HEK293 (cell line): Measurements from ENCODE around the gene TRPM5.
A peak's percentile ranks its signal among the peaks of the same experiment; 100 is the strongest.

Source experiments
- ATF2 ChIP-seq: fragments of 450-650 bp; formaldehyde crosslinking; IDR thresholded peaks from 2 replicates; pipeline ENCODE4 v1.5.1; 2016; ENCODE audit warnings: missing biosample characterization, missing genetic modification characterization, low read depth
- BCL11A ChIP-seq: fragments of 450-650 bp; formaldehyde crosslinking; IDR thresholded peaks from 2 replicates; pipeline ENCODE4 v1.5.1; 2016; ENCODE audit warnings: low read depth, missing biosample characterization, missing genetic modification characterization
- ELK4 ChIP-seq: IDR thresholded peaks from 2 replicates; pipeline ENCODE4 v1.6.1; 2011; ENCODE audit warnings: mild to moderate bottlenecking, low read depth, low read length, borderline replicate concordance
- KLF9 ChIP-seq: fragments of 450-650 bp; formaldehyde crosslinking; IDR thresholded peaks from 2 replicates; pipeline ENCODE4 v1.5.1; 2016; ENCODE audit warnings: missing biosample characterization, missing genetic modification characterization, low read depth
- OSR2 ChIP-seq: fragments of 450-650 bp; formaldehyde crosslinking; IDR thresholded peaks from 2 replicates; pipeline ENCODE4 v1.5.1; 2016; ENCODE audit warnings: missing biosample characterization, missing genetic modification characterization
- OVOL3 ChIP-seq: fragments of 450-650 bp; formaldehyde crosslinking; IDR thresholded peaks from 2 replicates; pipeline ENCODE4 v1.5.1; 2016; ENCODE audit warnings: missing biosample characterization, missing genetic modification characterization
- REST ChIP-seq: fragments of 450-650 bp; formaldehyde crosslinking; IDR thresholded peaks from 2 replicates; pipeline ENCODE4 v1.5.1; 2016; ENCODE audit warnings: missing biosample characterization, missing genetic modification characterization
- SCRT1 ChIP-seq: fragments of 450-650 bp; formaldehyde crosslinking; IDR thresholded peaks from 2 replicates; pipeline ENCODE4 v1.5.1; 2016; ENCODE audit warnings: missing biosample characterization, missing genetic modification characterization, borderline replicate concordance
- ZBTB48 ChIP-seq: fragments of 450-650 bp; formaldehyde crosslinking; IDR thresholded peaks from 2 replicates; pipeline ENCODE4 v1.5.1; 2016; ENCODE audit warnings: missing biosample characterization, missing genetic modification characterization
- ZFHX2 ChIP-seq: fragments of 450-650 bp; formaldehyde crosslinking; conservative IDR thresholded peaks from 2 replicates; pipeline ENCODE4 v1.5.1; 2016; ENCODE audit warnings: missing biosample characterization, missing genetic modification characterization
- ZNF138 ChIP-seq: fragments of 450-650 bp; formaldehyde crosslinking; IDR thresholded peaks from 2 replicates; pipeline ENCODE4 v1.5.1; 2016; ENCODE audit warnings: missing biosample characterization, missing genetic modification characterization, borderline replicate concordance
- ZNF146 ChIP-seq: fragments of 450-650 bp; formaldehyde crosslinking; IDR thresholded peaks from 2 replicates; pipeline ENCODE4 v1.5.1; 2016; ENCODE audit warnings: missing biosample characterization, missing genetic modification characterization
- ZNF148 ChIP-seq: fragments of 450-650 bp; formaldehyde crosslinking; IDR thresholded peaks from 2 replicates; pipeline ENCODE4 v1.5.0; 2017; ENCODE audit warnings: missing biosample characterization, missing genetic modification characterization, borderline replicate concordance
- ZNF157 ChIP-seq: fragments of 450-650 bp; formaldehyde crosslinking; IDR thresholded peaks from 2 replicates; pipeline ENCODE4 v1.5.1; 2016; ENCODE audit warnings: missing biosample characterization, missing genetic modification characterization
- ZNF16 ChIP-seq: fragments of 450-650 bp; formaldehyde crosslinking; IDR thresholded peaks from 2 replicates; pipeline ENCODE4 v1.5.1; 2016; ENCODE audit warnings: low read depth, missing biosample characterization, missing genetic modification characterization
- ZNF2 ChIP-seq: fragments of 450-650 bp; formaldehyde crosslinking; IDR thresholded peaks from 2 replicates; pipeline ENCODE4 v1.5.1; 2016; ENCODE audit warnings: missing biosample characterization, missing genetic modification characterization
- ZNF211 ChIP-seq: fragments of 450-650 bp; formaldehyde crosslinking; IDR thresholded peaks from 2 replicates; pipeline ENCODE4 v1.5.1; 2016; ENCODE audit warnings: low read depth, missing biosample characterization, missing genetic modification characterization
- ZNF23 ChIP-seq: fragments of 450-650 bp; formaldehyde crosslinking; IDR thresholded peaks from 2 replicates; pipeline ENCODE4 v1.5.1; 2016; ENCODE audit warnings: missing biosample characterization, missing genetic modification characterization, borderline replicate concordance
- ZNF239 ChIP-seq: fragments of 450-650 bp; formaldehyde crosslinking; IDR thresholded peaks from 2 replicates; pipeline ENCODE4 v1.5.1; 2016; ENCODE audit warnings: missing biosample characterization, missing genetic modification characterization
- ZNF311 ChIP-seq: fragments of 450-650 bp; formaldehyde crosslinking; IDR thresholded peaks from 2 replicates; pipeline ENCODE4 v1.5.1; 2017; ENCODE audit warnings: missing biosample characterization, missing genetic modification characterization, borderline replicate concordance
- ZNF350 ChIP-seq: fragments of 450-650 bp; formaldehyde crosslinking; IDR thresholded peaks from 2 replicates; pipeline ENCODE4 v1.5.0; 2017; ENCODE audit warnings: missing biosample characterization, mild to moderate bottlenecking, missing genetic modification characterization
- ZNF391 ChIP-seq: fragments of 450-650 bp; formaldehyde crosslinking; IDR thresholded peaks from 2 replicates; pipeline ENCODE4 v1.5.1; 2016; ENCODE audit warnings: low read depth, missing biosample characterization, missing genetic modification characterization, borderline replicate concordance
- ZNF560 ChIP-seq: fragments of 450-650 bp; formaldehyde crosslinking; IDR thresholded peaks from 2 replicates; pipeline ENCODE4 v1.5.1; 2017; ENCODE audit warnings: missing biosample characterization, missing genetic modification characterization, borderline replicate concordance
- ZNF664 ChIP-seq: fragments of 450-650 bp; formaldehyde crosslinking; IDR thresholded peaks from 2 replicates; pipeline ENCODE4 v1.5.1; 2016; ENCODE audit warnings: missing biosample characterization, missing genetic modification characterization
- ZNF701 ChIP-seq: fragments of 450-650 bp; formaldehyde crosslinking; IDR thresholded peaks from 2 replicates; pipeline ENCODE4 v1.5.1; 2016; ENCODE audit warnings: missing biosample characterization, missing genetic modification characterization
- ZNF768 ChIP-seq: fragments of 450-650 bp; formaldehyde crosslinking; IDR thresholded peaks from 2 replicates; pipeline ENCODE4 v1.5.1; 2018; ENCODE audit warnings: missing biosample characterization, mild to moderate bottlenecking, missing genetic modification characterization
- ZNF837 ChIP-seq: fragments of 450-650 bp; formaldehyde crosslinking; IDR thresholded peaks from 2 replicates; pipeline ENCODE4 v1.5.1; 2016; ENCODE audit warnings: missing biosample characterization, missing genetic modification characterization
- ZNF843 ChIP-seq: fragments of 450-650 bp; formaldehyde crosslinking; IDR thresholded peaks from 2 replicates; pipeline ENCODE4 v1.5.1; 2016; ENCODE audit warnings: missing biosample characterization, missing genetic modification characterization
- TF ChIP-seq, protein P1 (sequence below): fragments of 450-650 bp; formaldehyde crosslinking; IDR thresholded peaks from 2 replicates; pipeline ENCODE4 v1.5.1; 2016; ENCODE audit warnings: missing biosample characterization, missing genetic modification characterization
- TF ChIP-seq, protein P2 (sequence below): fragments of 450-650 bp; formaldehyde crosslinking; IDR thresholded peaks from 2 replicates; pipeline ENCODE4 v1.5.1; 2016; ENCODE audit warnings: missing biosample characterization, missing genetic modification characterization

The TRPM5 gene

GRCh38 chr11:2400069-2400761 lies 44.1 kb downstream of the TRPM5 start, which contains the start of gene TSSC4 (continued):
- TF ChIP-seq ZNF311 (tag by site-specific recombination) (no peak), ZNF837 (tag by site-specific recombination) (no peak; the same call in 1 of the 2 replicates), ZNF138 (tag by site-specific recombination) (no peak), OVOL3 (tag by site-specific recombination) (no peak), ZNF2 (0 out of 2 replicates have a peak, but pooled peaks have one; percentile 48), ZBTB48 (tag by site-specific recombination) (no peak), ZNF768 (tag by site-specific recombination) (no peak), OSR2 (no peak), ZNF350 (no peak), BCL11A (tag by site-specific recombination) (no peak), ELK4 (no peak; the same call in none of the 2 replicates), SCRT1 (tag by site-specific recombination) (no peak), ZNF211 (tag by site-specific recombination) (no peak), ATF2 (tag by site-specific recombination) (0 out of 2 replicates have a peak, but pooled peaks have one; percentile 40), ZNF843 (tag by site-specific recombination) (peak; percentile 12; the same call in 1 of the 2 replicates), ZNF23 (no peak), ZNF157 (tag by site-specific recombination) (no peak), ZNF16 (tag by site-specific recombination) (no peak), KLF9 (tag by site-specific recombination) (peak; percentile 33; the same call in 1 of the 2 replicates), REST (tag by site-specific recombination) (no peak), ZNF701 (tag by site-specific recombination) (no peak), ZFHX2 (tag by site-specific recombination) (no peak), ZNF391 (tag by site-specific recombination) (no peak), ZNF146 (tag by site-specific recombination) (no peak), ZNF560 (tag by site-specific recombination) (no peak), ZNF664 (no peak), ZNF239 (tag by site-specific recombination) (no peak), ZNF148 (no peak)
- TF ChIP-seq, protein P1, sequence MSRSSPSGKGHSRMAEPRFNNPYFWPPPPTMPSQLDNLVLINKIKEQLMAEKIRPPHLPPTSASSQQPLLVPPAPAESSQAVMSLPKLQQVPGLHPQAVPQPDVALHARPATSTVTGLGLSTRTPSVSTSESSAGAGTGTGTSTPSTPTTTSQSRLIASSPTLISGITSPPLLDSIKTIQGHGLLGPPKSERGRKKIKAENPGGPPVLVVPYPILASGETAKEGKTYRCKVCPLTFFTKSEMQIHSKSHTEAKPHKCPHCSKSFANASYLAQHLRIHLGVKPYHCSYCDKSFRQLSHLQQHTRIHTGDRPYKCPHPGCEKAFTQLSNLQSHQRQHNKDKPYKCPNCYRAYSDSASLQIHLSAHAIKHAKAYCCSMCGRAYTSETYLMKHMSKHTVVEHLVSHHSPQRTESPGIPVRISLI (tag by site-specific recombination), result no peak
- TF ChIP-seq, protein P2, sequence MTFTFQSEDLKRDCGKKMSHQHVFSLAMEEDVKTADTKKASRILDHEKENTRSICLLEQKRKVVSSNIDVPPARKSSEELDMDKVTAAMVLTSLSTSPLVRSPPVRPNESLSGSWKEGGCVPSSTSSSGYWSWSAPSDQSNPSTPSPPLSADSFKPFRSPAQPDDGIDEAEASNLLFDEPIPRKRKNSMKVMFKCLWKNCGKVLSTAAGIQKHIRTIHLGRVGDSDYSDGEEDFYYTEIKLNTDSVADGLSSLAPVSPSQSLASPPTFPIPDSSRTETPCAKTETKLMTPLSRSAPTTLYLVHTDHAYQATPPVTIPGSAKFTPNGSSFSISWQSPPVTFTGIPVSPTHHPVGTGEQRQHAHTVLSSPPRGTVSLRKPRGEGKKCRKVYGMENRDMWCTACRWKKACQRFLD (tag by site-specific recombination), result no peak
